Adrenal gland (tissue), 12 donors: ENCODE measurements around the gene KCNK5. TPM values are rescaled to one million over a fixed set of nuclear protein-coding genes. Genes with fewer than 3 reads are reported as not detected.

Experiments used
- DNase-seq, 7 donors: peaks; one replicate each; pipeline ENCODE4 v3.0.0-alpha.2; 2019 to 2020
- H3K27ac ChIP-seq, 5 donors: fragments of 200-600 bp; sonication (generic) in 4 of 5; 1 replicate in 3 of 5; 2 replicates in 2 of 5; pipeline versions ENCODE4 v1.5.1 to v1.8.0; 2016 to 2020; ENCODE audit warnings: mild to moderate bottlenecking in 1 of 5
- H3K27me3 ChIP-seq: fragments of 200-600 bp; 2 replicates; pipeline ENCODE4 v1.8.0; 2021
- H3K36me3 ChIP-seq, 2 donors: fragments of 200-600 bp; replicated peaks in 1 of 2; 1 replicate in 1 of 2; 2 replicates in 1 of 2; pipeline versions ENCODE4 v1.5.1 to v1.8.0; 2018 to 2022
- H3K4me1 ChIP-seq, 2 donors: fragments of 200-600 bp; replicated peaks in 1 of 2; 1 replicate in 1 of 2; 2 replicates in 1 of 2; pipeline versions ENCODE4 v1.5.1 to v1.8.0; 2018 to 2021
- H3K4me3 ChIP-seq, 4 donors: fragments of 200-600 bp; sonication (generic) in 3 of 4; one replicate each; pipeline ENCODE4 v1.5.1; 2016 to 2018
- H3K9me3 ChIP-seq, 3 donors: fragments of 200-600 bp; sonication (generic) in 1 of 3; replicated peaks in 1 of 3; 1 replicate in 2 of 3; 2 replicates in 1 of 3; pipeline versions ENCODE4 v1.5.1 to v1.8.0; 2016 to 2021
- CTCF ChIP-seq, 6 experiments: fragments of 450-650 bp in 4 of 6; fragments of 200-600 bp in 2 of 6; sonication (generic) in 1 of 6; IDR thresholded peaks; 1 replicate in 5 of 6; 2 replicates in 1 of 6; pipeline versions ENCODE4 v1.5.1 to v1.8.0; 2016 to 2021; ENCODE audit warnings: antibody characterized with exemption in 6 of 6, mild to moderate bottlenecking in 2 of 6, moderate library complexity in 1 of 6
- POLR2A ChIP-seq, 2 donors: fragments of 450-650 bp; IDR thresholded peaks; one replicate each; pipeline ENCODE4 v1.6.1; 2017; ENCODE audit warnings: antibody characterized with exemption in 2 of 2, mild to moderate bottlenecking in 2 of 2, moderate library complexity in 1 of 2
- WGBS, 4 donors: extraction: QIAGEN DNeasy Blood & Tissue Kit in 2 of 4; methylation state at CpG; one replicate each; pipeline versions ENCODE4 v1.1.5 to v1.1.7; 2013 to 2017; 5-methylcytosine and 5-hydroxymethylcytosine counted together
- intact Hi-C, 2 donors: fragments of 100-400 bp; cut with DNase I; formaldehyde crosslinking; loops; one replicate each; pipeline versions ENCODE4 v1.14.1 to v1.15.0; 2022 to 2023
- polyA plus RNA-seq, 3 donors: library from polyadenylated mRNA; stranded (reverse); fragments of 200-250 nt in 2 of 3; fragments of 350-450 nt in 1 of 3; fragmentation: Illumina TruSeq in 1 of 3; extraction: RNeasy Lipid Tissue Mini Kit (QIAGEN cat#74804) in 1 of 3; gene quantifications; one replicate each; pipeline ENCODE4 v1.2.3, GENCODE V29; 2013 to 2014
- total RNA-seq, 9 donors: library from RNA; depleted of rRNA in 4 of 9; stranded (reverse); fragments of >200 nt in 4 of 9; fragments of 120-200 nt in 1 of 9; fragmentation: NEBNext Ultra II Directional in 1 of 9; extraction: Animal tissue kit (Norgen Biotek cat#: 25700) in 1 of 9; gene quantifications; one replicate each; pipeline versions ENCODE4 v1.1.0 to v1.2.4, GENCODE V29; 2013 to 2023
- donor health status: healthy with polysubstance abuse.
- donor health status: Bipolar disorder and iron deficiency.
- donor health status: DM: yes; HTN: yes; CAD: no.
- donor health status: DM: no; HTN: no; CAD: no.
- donor health status: DM: no; HTN: no; CAD: no.
- donor health status: DM: yes; HTN: yes; CAD: no.

The KCNK5 gene
- total and polyA plus RNA-seq, 12 donors, result 0.26 to 57.1 (median 1.0) TPM

DNA sequence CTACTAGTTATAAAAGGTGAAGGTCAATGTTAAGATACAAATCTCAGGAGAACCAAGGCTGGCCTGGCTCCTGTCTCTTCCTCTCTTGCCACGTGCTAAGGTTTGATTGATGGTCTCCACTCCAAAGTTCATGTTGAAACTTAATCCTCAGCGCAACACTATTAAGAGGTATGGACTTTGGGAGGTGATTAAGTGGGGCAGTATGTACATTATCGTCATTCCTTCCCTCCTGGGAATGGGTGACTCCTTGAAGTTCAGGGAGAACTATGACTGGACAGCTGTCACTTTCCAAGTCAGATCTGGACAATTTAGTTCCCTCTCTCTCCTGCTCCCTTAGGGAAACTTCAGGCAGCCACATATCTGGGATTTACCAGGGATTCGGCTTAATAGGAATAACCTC, 50.5 kb downstream of the KCNK5 start:
- H3K36me3 ChIP-seq, result no peaks in the 10 kb centered on the region
- H3K4me1 ChIP-seq, result no peaks in the 10 kb centered on the region
- no peaks in the 10 kb centered on the region for H3K27me3 ChIP-seq
- WGBS, 4 donors, result 49 to 65% (median 60%) methylated on average over 4 of the region's 4 CpGs
- TF ChIP-seq CTCF (IDR thresholded peaks at IDR 0.05), result no peak
- no peak for TF ChIP-seq POLR2A (IDR thresholded peaks at IDR 0.05)
- intact Hi-C loops, result no loop called here
- no peak for DNase-seq
- no peaks in the 10 kb centered on the region for H3K9me3 ChIP-seq
- H3K27ac ChIP-seq, result no peak overlapping the region
- no peak overlapping the region for H3K4me3 ChIP-seq

- intact Hi-C loops, result no loop called here
- Histone ChIP-seq H3K36me3 (no peaks in the 10 kb centered on the region), H3K9me3 (no peaks in the 10 kb centered on the region), H3K4me3 (no peak overlapping the region), H3K27ac (no peak overlapping the region), H3K4me1 (no peaks in the 10 kb centered on the region), H3K27me3 (no peaks in the 10 kb centered on the region)
- no peak for TF ChIP-seq POLR2A (IDR thresholded peaks at IDR 0.05)
- no peak for TF ChIP-seq CTCF (IDR thresholded peaks at IDR 0.05)
- WGBS, 4 donors, result 80 to 93% (median 87%) methylated on average over 8 of the region's 8 CpGs
- DNase-seq, result no peak
Measured at GRCh38 chr6:39178235-39178634, 51.0 kb downstream of the KCNK5 start.

DNA sequence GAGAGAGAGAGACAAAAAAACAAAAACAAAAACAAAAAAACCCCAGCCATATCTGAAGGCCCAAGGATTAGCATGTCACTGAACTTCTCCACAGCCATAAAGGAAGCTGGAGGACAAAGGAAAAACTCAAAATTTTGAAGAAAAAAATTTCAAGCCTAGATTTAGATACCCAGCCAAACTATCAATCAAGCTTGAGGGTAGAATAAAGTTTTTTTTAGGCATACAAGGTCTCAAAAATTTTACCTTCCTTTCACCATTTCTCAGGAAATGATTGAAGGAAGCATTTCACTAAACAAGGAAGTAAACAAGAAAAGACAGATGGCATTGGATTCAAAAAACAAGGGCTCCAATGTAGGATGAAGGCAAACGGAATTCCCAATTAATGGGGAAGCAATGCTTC, 52.1 kb downstream of the KCNK5 start:
- no peaks in the 10 kb centered on the region for H3K27me3 ChIP-seq
- WGBS, 4 donors, result 56 to 74% (median 67%) methylated on average over 1 of the region's 1 CpG
- H3K27ac ChIP-seq, result no peak overlapping the region
- no peak for TF ChIP-seq CTCF (IDR thresholded peaks at IDR 0.05)
- no peak for TF ChIP-seq POLR2A (IDR thresholded peaks at IDR 0.05)
- H3K36me3 ChIP-seq, result no peaks in the 10 kb centered on the region
- intact Hi-C loops, result no loop called here
- no peak for DNase-seq
- no peaks in the 10 kb centered on the region for H3K9me3 ChIP-seq
- H3K4me3 ChIP-seq, result no peak overlapping the region
- no peaks in the 10 kb centered on the region for H3K4me1 ChIP-seq

- TF ChIP-seq POLR2A (IDR thresholded peaks at IDR 0.05) (no peak), CTCF (IDR thresholded peaks at IDR 0.05) (no peak)
- 75 to 81% (median 78%) methylated on average over 6 of the region's 6 CpGs for WGBS, 4 donors
- Histone ChIP-seq H3K27me3 (no peaks in the 10 kb centered on the region), H3K36me3 (no peaks in the 10 kb centered on the region), H3K4me3 (no peak overlapping the region), H3K9me3 (no peaks in the 10 kb centered on the region), H3K4me1 (no peaks in the 10 kb centered on the region), H3K27ac (no peak overlapping the region)
- DNase-seq, result no peak
- intact Hi-C loops, result no loop called here
Measured at GRCh38 chr6:39173270-39173669, 56.0 kb downstream of the KCNK5 start.
